H1 (cell line): ENCODE measurements around the gene MAP1A. TPM values are rescaled to one million over a fixed set of nuclear protein-coding genes. Genes with fewer than 3 reads are reported as not detected.

ENCODE experiments used
- CHD1 ChIP-seq: IDR thresholded peaks from 2 replicates; pipeline ENCODE4 v1.6.1; 2012; ENCODE audit warnings: low read depth, low read length, improper control_type of control experiment
- JUND ChIP-seq: IDR thresholded peaks from 2 replicates; pipeline ENCODE4 v1.6.1; 2011; ENCODE audit warnings: mild to moderate bottlenecking, improper control_type of control experiment, low read length
- KDM1A ChIP-seq: fragments of 200-600, 300-600 bp; sonication (generic); IDR thresholded peaks from 2 replicates; pipeline ENCODE4 v1.7.1; 2016; ENCODE audit warnings: mild to moderate bottlenecking, low read length, borderline replicate concordance
- POLR2AphosphoS5 ChIP-seq: IDR thresholded peaks from 2 replicates; pipeline ENCODE4 v1.6.1; 2011; ENCODE audit warnings: low read depth, low read length
- RAD21 ChIP-seq, 2 experiments: IDR thresholded peaks in 1 of 2; conservative IDR thresholded peaks in 1 of 2; 2 replicates each; pipeline ENCODE4 v1.6.1; 2011; ENCODE audit warnings: low read depth in 2 of 2, low read length in 2 of 2, improper control_type of control experiment in 1 of 2, inconsistent platforms in 1 of 2, mild to moderate bottlenecking in 1 of 2, moderate library complexity in 1 of 2
- RFX5 ChIP-seq: IDR thresholded peaks from 2 replicates; pipeline ENCODE4 v1.6.1; 2011; ENCODE audit warnings: low read depth, low read length, improper control_type of control experiment, borderline replicate concordance
- SIX5 ChIP-seq: IDR thresholded peaks from 2 replicates; pipeline ENCODE4 v1.6.1; 2011; ENCODE audit warnings: mild to moderate bottlenecking, low read depth, low read length
- SP2 ChIP-seq: IDR thresholded peaks from 2 replicates; pipeline ENCODE4 v1.6.1; 2012; ENCODE audit warnings: mild to moderate bottlenecking, low read length, inconsistent platforms
- TAF7 ChIP-seq: optimal IDR thresholded peaks from 2 replicates; pipeline ENCODE3; 2011; ENCODE audit warnings: low read depth, mild to moderate bottlenecking, inconsistent platforms, low read length, moderate library complexity, borderline replicate concordance
- polyA plus RNA-seq, 7 experiments: library from polyadenylated mRNA; depleted of rRNA in 3 of 7; stranded (reverse) in 5 of 7; unstranded in 2 of 7; fragments of >200 nt in 5 of 7; fragments of 200-250 nt in 2 of 7; gene quantifications; 1 replicate in 5 of 7; 2 replicates in 1 of 7; 4 replicates in 1 of 7; pipeline versions ENCODE4 v1.2.1 to v1.2.3, GENCODE V29; 2011 to 2013; ENCODE audit warnings: missing spikeins in 2 of 7, mixed read lengths in 2 of 7
- total RNA-seq: library from RNA; stranded (reverse); fragmentation: NEBNext Ultra II Directional; extraction: Animal tissue kit (Norgen Biotek cat#: 25700); gene quantifications from 2 replicates; pipeline ENCODE4 v1.2.1, GENCODE V29; 2021
- TF ChIP-seq, protein P1 (sequence below): fragments of 300-600 bp; sonication (generic); IDR thresholded peaks from 2 replicates; pipeline ENCODE4 v1.7.1; 2012; ENCODE audit warnings: low read length, moderate library complexity, mild to moderate bottlenecking, inconsistent platforms; ENCODE audit not compliant: insufficient replicate concordance

MAP1A gene
- total and polyA plus RNA-seq, 2 of the 8 experiments (the other 6 are each of a cell fraction or from before 2014, with no cell fraction given): 0.80 to 2.4 TPM

DNA sequence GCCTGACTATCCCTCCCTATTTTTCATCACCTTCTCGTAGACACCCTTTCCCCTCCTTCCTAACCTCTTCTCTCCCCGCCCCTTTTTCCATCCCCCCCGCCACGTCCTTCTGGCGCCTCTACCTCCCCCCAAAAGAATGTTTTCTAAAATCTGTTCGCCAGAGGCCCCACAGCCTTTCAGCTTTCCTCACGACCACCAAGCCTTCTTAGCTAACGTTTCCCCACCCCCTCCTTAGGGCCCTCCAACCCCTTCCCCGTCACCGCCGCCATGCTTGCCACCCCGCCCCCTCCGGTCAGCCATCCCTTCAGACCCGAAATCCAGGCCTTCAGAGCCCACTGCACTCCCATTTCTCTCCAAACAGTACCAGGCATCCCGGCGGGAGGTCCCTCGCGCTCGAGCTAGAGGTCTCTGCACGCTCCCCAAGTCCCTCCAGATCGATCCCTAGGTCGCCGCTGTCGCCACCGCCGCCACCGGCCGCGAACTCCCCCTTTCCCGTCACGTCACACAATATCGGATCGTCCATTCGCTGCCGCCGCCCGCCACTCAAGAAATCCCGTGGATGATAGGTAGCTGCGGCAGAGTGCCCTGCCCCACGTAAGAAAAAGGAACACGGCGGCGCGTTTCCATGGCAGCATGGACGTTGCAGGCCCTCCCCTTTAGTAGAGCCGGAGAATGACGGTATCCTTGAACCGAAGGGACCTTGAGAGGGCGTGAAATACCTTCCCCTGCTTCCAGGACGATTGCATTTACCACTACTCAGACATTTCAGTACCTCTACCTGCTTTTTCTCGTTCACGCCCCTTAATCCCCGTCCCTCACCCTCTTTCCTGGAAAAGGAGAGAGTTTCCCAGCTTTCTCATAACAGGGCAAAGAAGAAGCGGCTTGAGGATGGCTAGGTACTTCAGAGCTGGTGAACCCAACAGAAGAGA, 24.5 kb upstream of the MAP1A start, which contains the start of gene TP53BP1 (continued):
- TF ChIP-seq, protein P1, sequence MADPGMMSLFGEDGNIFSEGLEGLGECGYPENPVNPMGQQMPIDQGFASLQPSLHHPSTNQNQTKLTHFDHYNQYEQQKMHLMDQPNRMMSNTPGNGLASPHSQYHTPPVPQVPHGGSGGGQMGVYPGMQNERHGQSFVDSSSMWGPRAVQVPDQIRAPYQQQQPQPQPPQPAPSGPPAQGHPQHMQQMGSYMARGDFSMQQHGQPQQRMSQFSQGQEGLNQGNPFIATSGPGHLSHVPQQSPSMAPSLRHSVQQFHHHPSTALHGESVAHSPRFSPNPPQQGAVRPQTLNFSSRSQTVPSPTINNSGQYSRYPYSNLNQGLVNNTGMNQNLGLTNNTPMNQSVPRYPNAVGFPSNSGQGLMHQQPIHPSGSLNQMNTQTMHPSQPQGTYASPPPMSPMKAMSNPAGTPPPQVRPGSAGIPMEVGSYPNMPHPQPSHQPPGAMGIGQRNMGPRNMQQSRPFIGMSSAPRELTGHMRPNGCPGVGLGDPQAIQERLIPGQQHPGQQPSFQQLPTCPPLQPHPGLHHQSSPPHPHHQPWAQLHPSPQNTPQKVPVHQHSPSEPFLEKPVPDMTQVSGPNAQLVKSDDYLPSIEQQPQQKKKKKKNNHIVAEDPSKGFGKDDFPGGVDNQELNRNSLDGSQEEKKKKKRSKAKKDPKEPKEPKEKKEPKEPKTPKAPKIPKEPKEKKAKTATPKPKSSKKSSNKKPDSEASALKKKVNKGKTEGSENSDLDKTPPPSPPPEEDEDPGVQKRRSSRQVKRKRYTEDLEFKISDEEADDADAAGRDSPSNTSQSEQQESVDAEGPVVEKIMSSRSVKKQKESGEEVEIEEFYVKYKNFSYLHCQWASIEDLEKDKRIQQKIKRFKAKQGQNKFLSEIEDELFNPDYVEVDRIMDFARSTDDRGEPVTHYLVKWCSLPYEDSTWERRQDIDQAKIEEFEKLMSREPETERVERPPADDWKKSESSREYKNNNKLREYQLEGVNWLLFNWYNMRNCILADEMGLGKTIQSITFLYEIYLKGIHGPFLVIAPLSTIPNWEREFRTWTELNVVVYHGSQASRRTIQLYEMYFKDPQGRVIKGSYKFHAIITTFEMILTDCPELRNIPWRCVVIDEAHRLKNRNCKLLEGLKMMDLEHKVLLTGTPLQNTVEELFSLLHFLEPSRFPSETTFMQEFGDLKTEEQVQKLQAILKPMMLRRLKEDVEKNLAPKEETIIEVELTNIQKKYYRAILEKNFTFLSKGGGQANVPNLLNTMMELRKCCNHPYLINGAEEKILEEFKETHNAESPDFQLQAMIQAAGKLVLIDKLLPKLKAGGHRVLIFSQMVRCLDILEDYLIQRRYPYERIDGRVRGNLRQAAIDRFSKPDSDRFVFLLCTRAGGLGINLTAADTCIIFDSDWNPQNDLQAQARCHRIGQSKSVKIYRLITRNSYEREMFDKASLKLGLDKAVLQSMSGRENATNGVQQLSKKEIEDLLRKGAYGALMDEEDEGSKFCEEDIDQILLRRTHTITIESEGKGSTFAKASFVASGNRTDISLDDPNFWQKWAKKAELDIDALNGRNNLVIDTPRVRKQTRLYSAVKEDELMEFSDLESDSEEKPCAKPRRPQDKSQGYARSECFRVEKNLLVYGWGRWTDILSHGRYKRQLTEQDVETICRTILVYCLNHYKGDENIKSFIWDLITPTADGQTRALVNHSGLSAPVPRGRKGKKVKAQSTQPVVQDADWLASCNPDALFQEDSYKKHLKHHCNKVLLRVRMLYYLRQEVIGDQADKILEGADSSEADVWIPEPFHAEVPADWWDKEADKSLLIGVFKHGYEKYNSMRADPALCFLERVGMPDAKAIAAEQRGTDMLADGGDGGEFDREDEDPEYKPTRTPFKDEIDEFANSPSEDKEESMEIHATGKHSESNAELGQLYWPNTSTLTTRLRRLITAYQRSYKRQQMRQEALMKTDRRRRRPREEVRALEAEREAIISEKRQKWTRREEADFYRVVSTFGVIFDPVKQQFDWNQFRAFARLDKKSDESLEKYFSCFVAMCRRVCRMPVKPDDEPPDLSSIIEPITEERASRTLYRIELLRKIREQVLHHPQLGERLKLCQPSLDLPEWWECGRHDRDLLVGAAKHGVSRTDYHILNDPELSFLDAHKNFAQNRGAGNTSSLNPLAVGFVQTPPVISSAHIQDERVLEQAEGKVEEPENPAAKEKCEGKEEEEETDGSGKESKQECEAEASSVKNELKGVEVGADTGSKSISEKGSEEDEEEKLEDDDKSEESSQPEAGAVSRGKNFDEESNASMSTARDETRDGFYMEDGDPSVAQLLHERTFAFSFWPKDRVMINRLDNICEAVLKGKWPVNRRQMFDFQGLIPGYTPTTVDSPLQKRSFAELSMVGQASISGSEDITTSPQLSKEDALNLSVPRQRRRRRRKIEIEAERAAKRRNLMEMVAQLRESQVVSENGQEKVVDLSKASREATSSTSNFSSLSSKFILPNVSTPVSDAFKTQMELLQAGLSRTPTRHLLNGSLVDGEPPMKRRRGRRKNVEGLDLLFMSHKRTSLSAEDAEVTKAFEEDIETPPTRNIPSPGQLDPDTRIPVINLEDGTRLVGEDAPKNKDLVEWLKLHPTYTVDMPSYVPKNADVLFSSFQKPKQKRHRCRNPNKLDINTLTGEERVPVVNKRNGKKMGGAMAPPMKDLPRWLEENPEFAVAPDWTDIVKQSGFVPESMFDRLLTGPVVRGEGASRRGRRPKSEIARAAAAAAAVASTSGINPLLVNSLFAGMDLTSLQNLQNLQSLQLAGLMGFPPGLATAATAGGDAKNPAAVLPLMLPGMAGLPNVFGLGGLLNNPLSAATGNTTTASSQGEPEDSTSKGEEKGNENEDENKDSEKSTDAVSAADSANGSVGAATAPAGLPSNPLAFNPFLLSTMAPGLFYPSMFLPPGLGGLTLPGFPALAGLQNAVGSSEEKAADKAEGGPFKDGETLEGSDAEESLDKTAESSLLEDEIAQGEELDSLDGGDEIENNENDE: no peak
- TF ChIP-seq TAF7 (peak; percentile 28), JUND (no peak), KDM1A (no peak), SIX5 (no peak), SP2 (peak; percentile 62), CHD1 (no peak), RFX5 (no peak), RAD21 (IDR thresholded peaks at IDR 0.05 in 1 of 2, conservative IDR thresholded peaks at IDR 0.05 in 1 of 2; ENCODE audit: low read depth in 2 of 2, low read length in 2 of 2) (no peak), POLR2AphosphoS5 (peak; percentile 36; the same call in 1 of the 2 replicates)
